PC-3 (cell line): ENCODE measurements around the gene CCL20. TPM values are rescaled to one million over a fixed set of nuclear protein-coding genes. Genes with fewer than 3 reads are reported as not detected.
"Not testable (repeated sequence)": the region's sequence is repeated elsewhere in the genome, so short reads cannot be mapped to it uniquely, and the experiment has no call there.

Source experiments
- ATAC-seq: fragments of 200-7000 bp; cut with Tn5 transposase; 2 replicates; pipeline ENCODE4 v1.9.1; 2020; ENCODE audit warnings: mild to moderate bottlenecking, moderate library complexity
- BruUV-seq: library from RNA; stranded (reverse); fragments of 400-500 nt; replicated peaks from 2 replicates; lab custom pipeline; 2021; lab: Mats Ljungman, UMichigan
- CTCF ChIA-PET: fragments of 300-600 bp; sonication (Branson Sonifier 250); formaldehyde crosslinking; loops from one replicate; lab custom pipeline; 2022; ENCODE audit warnings: antibody characterized with exemption; lab: Charles Lee
- POLR2A ChIA-PET: fragments of 300-600 bp; sonication (Branson Sonifier 250); formaldehyde crosslinking; loops from one replicate; lab custom pipeline; 2022; ENCODE audit warnings: antibody characterized with exemption; ENCODE audit not compliant: unreplicated experiment; lab: Charles Lee
- DNase-seq: peaks from one replicate; pipeline ENCODE4 v3.0.0-alpha.2; 2015
- H2AFZ ChIP-seq: fragments of 300-600 bp; sonication (generic); 2 replicates; pipeline ENCODE4 v1.6.0; 2016; ENCODE audit warnings: antibody characterized with exemption, low read length
- H3F3A ChIP-seq: fragments of 300-600 bp; sonication (generic); one replicate; pipeline ENCODE4 v1.6.0; 2017; ENCODE audit warnings: antibody characterized with exemption, low read length, control low read depth, mild to moderate bottlenecking; ENCODE audit not compliant: unreplicated experiment
- H3K27ac ChIP-seq: fragments of 300-600 bp; sonication (generic); 2 replicates; pipeline ENCODE4 v1.5.1; 2016; ENCODE audit warnings: mild to moderate bottlenecking, low read length
- H3K27me3 ChIP-seq: fragments of 300-600 bp; sonication (generic); 2 replicates; pipeline ENCODE4 v1.6.1; 2016; ENCODE audit warnings: low read length, mixed read lengths
- H3K36me3 ChIP-seq: fragments of 300-600 bp; sonication (generic); 2 replicates; pipeline ENCODE4 v1.6.1; 2016; ENCODE audit warnings: low read depth, mixed run types, low read length, mixed read lengths
- H3K4me1 ChIP-seq: fragments of 300-600 bp; sonication (generic); 2 replicates; pipeline ENCODE4 v1.5.1; 2016; ENCODE audit warnings: low read length; ENCODE audit not compliant: insufficient read depth
- H3K4me2 ChIP-seq: fragments of 300-600 bp; sonication (generic); 2 replicates; pipeline ENCODE4 v1.6.0; 2016; ENCODE audit warnings: low read length
- H3K4me3 ChIP-seq: fragments of 300-600 bp; sonication (generic); 2 replicates; pipeline ENCODE4 v1.5.1; 2016; ENCODE audit warnings: mild to moderate bottlenecking, low read length, mixed read lengths
- H3K79me2 ChIP-seq: fragments of 300-600 bp; sonication (generic); 2 replicates; pipeline ENCODE4 v1.6.1; 2017; ENCODE audit warnings: low read length, mixed read lengths
- H3K9ac ChIP-seq: fragments of 300-600 bp; sonication (generic); 2 replicates; pipeline ENCODE4 v1.6.0; 2016; ENCODE audit warnings: mild to moderate bottlenecking, low read length
- H3K9me2 ChIP-seq: fragments of 300-600 bp; sonication (generic); replicated peaks from 2 replicates; pipeline ENCODE4 v1.6.1; 2016; ENCODE audit warnings: mixed run types, low read length, mixed read lengths
- H3K9me3 ChIP-seq: fragments of 300-600 bp; sonication (generic); 2 replicates; pipeline ENCODE4 v1.6.1; 2016; ENCODE audit warnings: low read length, mixed read lengths
- H4K20me1 ChIP-seq: fragments of 300-600 bp; sonication (generic); 2 replicates; pipeline ENCODE4 v1.6.1; 2016; ENCODE audit warnings: low read length, mixed read lengths
- EZH2 ChIP-seq: fragments of 300-600 bp; sonication (generic); IDR thresholded peaks from one replicate; pipeline ENCODE4 v1.6.1; 2017; ENCODE audit warnings: antibody characterized with exemption, mild to moderate bottlenecking, low read length; ENCODE audit not compliant: unreplicated experiment
- EZH2phosphoT487 ChIP-seq: fragments of 300-600 bp; sonication (generic); IDR thresholded peaks from 2 replicates; pipeline ENCODE4 v1.6.1; 2018; ENCODE audit warnings: mild to moderate bottlenecking, antibody characterized with exemption, low read length, borderline replicate concordance
- intact Hi-C: fragments of 100-400 bp; cut with micrococcal nuclease; formaldehyde crosslinking; loops from 2 replicates; pipeline ENCODE4 v1.9.0; 2023
- total RNA-seq: library from RNA; depleted of rRNA; stranded (reverse); fragments of >200 nt; gene quantifications from 2 replicates; pipeline ENCODE4 v1.2.3, GENCODE V29; 2014
- TF ChIP-seq, protein P1 (sequence below): fragments of 300-600 bp; sonication (generic); conservative IDR thresholded peaks from 2 replicates; pipeline ENCODE4 v1.5.1; 2017; ENCODE audit warnings: antibody characterized with exemption, low read depth, mild to moderate bottlenecking, low read length

CCL20 gene
- total RNA-seq, 1 experiment from 2014 or later: 1.8 TPM

DNA sequence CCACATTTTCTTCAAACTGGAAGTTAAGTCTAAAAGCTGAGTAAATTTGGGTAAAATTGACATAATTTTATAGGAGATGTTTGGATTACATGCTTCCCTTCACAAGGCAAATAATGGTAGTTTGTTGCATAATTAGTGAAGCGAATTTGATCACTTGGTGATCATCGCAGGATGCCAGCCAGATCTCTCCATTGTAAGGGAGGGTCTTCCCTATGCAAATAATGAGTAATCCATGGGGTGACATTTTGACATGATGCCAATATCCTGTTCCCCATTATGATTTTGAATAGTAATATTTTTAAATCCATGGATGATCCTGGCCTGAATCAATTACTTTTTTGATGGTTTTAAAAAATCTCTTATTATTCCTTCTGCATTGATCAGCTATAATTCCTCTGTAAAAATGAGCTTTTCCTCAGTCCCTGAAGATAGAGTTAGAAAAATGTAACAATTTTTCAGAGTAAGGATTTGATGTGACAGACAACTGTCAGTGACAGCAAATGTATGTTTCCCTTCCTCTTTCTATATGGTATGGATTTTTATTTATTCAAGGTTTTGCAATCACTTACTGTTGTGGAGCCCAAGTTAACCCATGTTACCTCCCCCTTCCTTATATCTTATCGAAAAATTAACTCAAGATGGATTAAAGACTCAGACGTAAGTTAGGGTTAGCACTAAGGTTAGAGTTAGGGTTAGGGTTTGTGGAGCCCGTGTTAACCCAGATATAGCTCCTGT lies 21.4 kb downstream of the CCL20 start:
- Histone ChIP-seq H3K9ac (no peak overlapping the region), H3K36me3 (no peaks in the 10 kb centered on the region), H3K27ac (no peak overlapping the region), H3K79me2 (no peaks in the 10 kb centered on the region), H3K4me1 (no peaks in the 10 kb centered on the region), H4K20me1 (no peaks in the 10 kb centered on the region), H3K4me3 (no peak overlapping the region), H3K9me3 (no peaks in the 10 kb centered on the region), H3K9me2 (no peaks in the 10 kb centered on the region), H2AFZ (no peak overlapping the region), H3K27me3 (no peaks in the 10 kb centered on the region), H3K4me2 (no peak overlapping the region), H3F3A (no peaks in the 10 kb centered on the region)
- DNase-seq (no peak), ATAC-seq (no peak)
- intact Hi-C loops: no loop called here
- POLR2A ChIA-PET: no interaction called here
- TF ChIP-seq, protein P1, sequence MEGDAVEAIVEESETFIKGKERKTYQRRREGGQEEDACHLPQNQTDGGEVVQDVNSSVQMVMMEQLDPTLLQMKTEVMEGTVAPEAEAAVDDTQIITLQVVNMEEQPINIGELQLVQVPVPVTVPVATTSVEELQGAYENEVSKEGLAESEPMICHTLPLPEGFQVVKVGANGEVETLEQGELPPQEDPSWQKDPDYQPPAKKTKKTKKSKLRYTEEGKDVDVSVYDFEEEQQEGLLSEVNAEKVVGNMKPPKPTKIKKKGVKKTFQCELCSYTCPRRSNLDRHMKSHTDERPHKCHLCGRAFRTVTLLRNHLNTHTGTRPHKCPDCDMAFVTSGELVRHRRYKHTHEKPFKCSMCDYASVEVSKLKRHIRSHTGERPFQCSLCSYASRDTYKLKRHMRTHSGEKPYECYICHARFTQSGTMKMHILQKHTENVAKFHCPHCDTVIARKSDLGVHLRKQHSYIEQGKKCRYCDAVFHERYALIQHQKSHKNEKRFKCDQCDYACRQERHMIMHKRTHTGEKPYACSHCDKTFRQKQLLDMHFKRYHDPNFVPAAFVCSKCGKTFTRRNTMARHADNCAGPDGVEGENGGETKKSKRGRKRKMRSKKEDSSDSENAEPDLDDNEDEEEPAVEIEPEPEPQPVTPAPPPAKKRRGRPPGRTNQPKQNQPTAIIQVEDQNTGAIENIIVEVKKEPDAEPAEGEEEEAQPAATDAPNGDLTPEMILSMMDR: no peak
- CTCF ChIA-PET: no interaction called here
- BruUV-seq: no TSS peak

DNA sequence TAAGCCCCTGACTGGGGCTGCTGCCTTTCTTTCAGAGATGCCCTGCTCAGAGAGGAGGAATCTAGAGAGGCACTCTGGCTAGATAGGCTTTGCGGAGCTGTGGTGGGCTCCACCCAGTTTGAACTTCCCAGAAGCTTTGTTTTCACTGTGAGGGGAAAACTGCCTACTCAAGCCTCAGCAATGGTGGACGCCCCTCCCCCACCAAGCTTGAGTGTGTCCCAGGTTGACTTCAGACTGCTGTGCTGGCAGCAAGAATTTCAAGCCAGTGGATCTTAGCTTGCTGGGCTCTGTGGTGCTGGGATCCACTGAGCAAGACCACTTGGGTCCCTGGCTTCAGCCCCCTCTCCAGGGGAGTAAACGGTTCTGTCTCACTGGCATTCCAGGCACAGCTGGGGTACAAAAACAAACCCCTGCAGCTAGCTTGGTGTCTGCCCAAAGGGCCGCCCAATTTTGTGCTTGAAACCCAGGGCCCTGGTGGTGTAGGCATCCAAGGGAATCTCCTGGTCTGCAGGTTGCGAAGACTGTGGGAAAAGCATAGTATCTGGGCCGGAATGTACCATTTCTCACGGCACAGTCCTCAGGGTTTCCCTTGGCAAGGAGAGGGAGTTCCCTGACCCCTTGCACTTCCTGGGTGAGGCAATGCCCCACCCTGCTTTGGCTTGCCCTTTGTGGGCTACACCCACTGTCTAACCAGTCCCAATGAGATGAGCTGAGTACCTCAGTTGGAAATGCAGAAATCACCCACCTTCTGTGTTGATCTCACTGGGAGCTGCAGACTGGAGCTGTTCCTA lies 25.9 kb downstream of the CCL20 start:
- H4K20me1 ChIP-seq, H2AFZ ChIP-seq, H3K9me2 ChIP-seq, intact Hi-C loops, H3K36me3 ChIP-seq, POLR2A ChIA-PET, H3K27ac ChIP-seq, H3F3A ChIP-seq, H3K79me2 ChIP-seq, H3K4me1 ChIP-seq, H3K27me3 ChIP-seq, H3K9ac ChIP-seq, H3K9me3 ChIP-seq, BruUV-seq, H3K4me2 ChIP-seq, CTCF ChIA-PET, H3K4me3 ChIP-seq, ATAC-seq: not testable (repeated sequence)
- DNase-seq: peak; percentile 31

DNA sequence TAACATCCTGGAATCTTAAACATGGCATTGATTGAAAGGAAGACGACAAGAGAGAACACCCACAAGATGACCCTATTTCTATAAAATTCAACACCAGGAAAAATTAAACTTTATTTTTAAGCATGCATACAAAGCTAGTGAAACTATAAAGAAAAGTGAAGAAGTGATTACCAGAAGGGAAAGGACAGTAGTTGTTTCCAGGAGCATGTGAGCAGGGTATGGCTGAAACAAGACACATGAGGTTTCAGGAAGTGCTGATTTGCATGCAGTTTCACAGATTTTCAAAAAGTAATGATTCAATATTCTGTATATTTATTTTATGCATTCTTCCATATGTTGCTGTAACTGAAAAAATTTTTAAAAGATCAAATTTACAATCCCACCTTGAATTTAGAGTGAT lies 33.2 kb downstream of the CCL20 start:
- Histone ChIP-seq H3K9ac (no peak overlapping the region), H3K27ac (no peak overlapping the region), H2AFZ (no peak overlapping the region), H3K9me2 (no peaks in the 10 kb centered on the region), H3K9me3 (no peaks in the 10 kb centered on the region), H3K4me3 (no peak overlapping the region), H4K20me1 (no peaks in the 10 kb centered on the region), H3K36me3 (no peaks in the 10 kb centered on the region), H3K4me2 (no peak overlapping the region), H3K4me1 (peaks cover 30% of the 10 kb centered on the region), H3K27me3 (no peaks in the 10 kb centered on the region), H3K79me2 (no peaks in the 10 kb centered on the region), H3F3A (no peaks in the 10 kb centered on the region)
- CTCF ChIA-PET: interaction anchor here (0.6 kb wide), 1 partner anchor 27 kb away, joined by 3 read pairs; no protein-coding TSS in a partner anchor
- TF ChIP-seq EZH2phosphoT487: no peak
- no peak for TF ChIP-seq EZH2
- TF ChIP-seq, protein P1: no peak
- no peak for ATAC-seq
- BruUV-seq: no TSS peak
- POLR2A ChIA-PET: no interaction called here
- no peak for DNase-seq
- intact Hi-C loops: no loop called here
